PC-9 (cell line): ENCODE measurements around the gene RAD21L1. TPM values are rescaled to one million over a fixed set of nuclear protein-coding genes. Genes with fewer than 3 reads are reported as not detected.
A peak's percentile ranks its signal among the peaks of the same experiment; 100 is the strongest.
"Not testable (repeated sequence)": the region's sequence is repeated elsewhere in the genome, so short reads cannot be mapped to it uniquely, and the experiment has no call there.

Source experiments
- BruUV-seq: library from RNA; stranded (reverse); fragments of 400-500 nt; replicated peaks from 2 replicates; lab custom pipeline; 2021; lab: Mats Ljungman, UMichigan
- CTCF ChIA-PET: fragments of 300-600 bp; sonication (Branson Sonifier 250); formaldehyde crosslinking; loops from one replicate; lab custom pipeline; 2022; ENCODE audit warnings: antibody characterized with exemption; lab: Charles Lee
- POLR2A ChIA-PET: fragments of 300-600 bp; sonication (Branson Sonifier 250); formaldehyde crosslinking; loops from one replicate; lab custom pipeline; 2022; ENCODE audit warnings: antibody characterized with exemption; ENCODE audit not compliant: unreplicated experiment; lab: Charles Lee
- DNase-seq, 2 experiments: peaks; one replicate each; pipeline versions ENCODE4 v3.0.0 to v3.0.0-alpha.2; 2015 to 2022; ENCODE audit warnings: mixed read lengths in 1 of 2
- H2AFZ ChIP-seq: fragments of 200-600 bp; sonication (generic); 2 replicates; pipeline ENCODE4 v1.8.1; 2017; ENCODE audit warnings: antibody characterized with exemption
- H3F3A ChIP-seq: fragments of 200-600 bp; sonication (generic); 2 replicates; pipeline ENCODE4 v1.8.1; 2017; ENCODE audit warnings: antibody characterized with exemption, mild to moderate bottlenecking, low read depth; ENCODE audit not compliant: insufficient read depth
- H3K27ac ChIP-seq: fragments of 200-600 bp; sonication (generic); 2 replicates; pipeline ENCODE4 v1.6.1; 2016; ENCODE audit warnings: mixed run types
- H3K27me3 ChIP-seq: fragments of 200-600 bp; sonication (generic); 2 replicates; pipeline ENCODE4 v1.6.1; 2016; ENCODE audit warnings: low read depth, mixed run types; ENCODE audit not compliant: insufficient read depth
- H3K36me3 ChIP-seq: fragments of 200-600 bp; sonication (generic); 2 replicates; pipeline ENCODE4 v1.6.1; 2016; ENCODE audit warnings: low read depth, mixed run types
- H3K4me1 ChIP-seq: fragments of 200-600 bp; sonication (generic); replicated peaks from 2 replicates; pipeline ENCODE4 v1.6.1; 2016; ENCODE audit warnings: mixed run types; ENCODE audit not compliant: insufficient read depth
- H3K4me2 ChIP-seq: fragments of 200-600 bp; sonication (generic); 2 replicates; pipeline ENCODE4 v1.6.1; 2017; ENCODE audit warnings: mixed run types
- H3K4me3 ChIP-seq: fragments of 200-600 bp; sonication (generic); 2 replicates; pipeline ENCODE4 v1.6.1; 2016; ENCODE audit warnings: mixed run types
- H3K79me2 ChIP-seq: fragments of 200-600 bp; sonication (generic); 2 replicates; pipeline ENCODE4 v1.6.1; 2017; ENCODE audit warnings: low read depth, mixed run types
- H3K9me2 ChIP-seq: fragments of 200-600 bp; sonication (generic); 2 replicates; pipeline ENCODE4 v1.8.1; 2017; ENCODE audit warnings: mild to moderate bottlenecking; ENCODE audit not compliant: insufficient read depth
- H3K9me3 ChIP-seq: fragments of 200-600 bp; sonication (generic); 2 replicates; pipeline ENCODE4 v1.8.1; 2016; ENCODE audit warnings: low read depth; ENCODE audit not compliant: insufficient read depth
- H4K20me1 ChIP-seq: fragments of 200-600 bp; sonication (generic); 2 replicates; pipeline ENCODE4 v1.8.1; 2017; ENCODE audit not compliant: insufficient read depth
- EZH2 ChIP-seq: fragments of 200-600 bp; sonication (generic); IDR thresholded peaks from 2 replicates; pipeline ENCODE4 v1.8.0; 2017; ENCODE audit warnings: antibody characterized with exemption, low read depth
- intact Hi-C: fragments of 100-400 bp; cut with micrococcal nuclease; formaldehyde crosslinking; loops from one replicate; pipeline ENCODE4 v1.10.0; 2022; ENCODE audit not compliant: unreplicated experiment
- total RNA-seq: library from RNA; stranded (reverse); gene quantifications from 2 replicates; pipeline ENCODE4 v1.2.3, GENCODE V29; 2021
- TF ChIP-seq, protein P1 (sequence below): fragments of 200-600 bp; sonication (generic); conservative IDR thresholded peaks from 2 replicates; pipeline ENCODE4 v1.6.1; 2017; ENCODE audit warnings: mixed run types, antibody characterized with exemption, mild to moderate bottlenecking, moderate library complexity

RAD21L1 gene
- total RNA-seq, 1 experiment from 2014 or later: not detected

DNA sequence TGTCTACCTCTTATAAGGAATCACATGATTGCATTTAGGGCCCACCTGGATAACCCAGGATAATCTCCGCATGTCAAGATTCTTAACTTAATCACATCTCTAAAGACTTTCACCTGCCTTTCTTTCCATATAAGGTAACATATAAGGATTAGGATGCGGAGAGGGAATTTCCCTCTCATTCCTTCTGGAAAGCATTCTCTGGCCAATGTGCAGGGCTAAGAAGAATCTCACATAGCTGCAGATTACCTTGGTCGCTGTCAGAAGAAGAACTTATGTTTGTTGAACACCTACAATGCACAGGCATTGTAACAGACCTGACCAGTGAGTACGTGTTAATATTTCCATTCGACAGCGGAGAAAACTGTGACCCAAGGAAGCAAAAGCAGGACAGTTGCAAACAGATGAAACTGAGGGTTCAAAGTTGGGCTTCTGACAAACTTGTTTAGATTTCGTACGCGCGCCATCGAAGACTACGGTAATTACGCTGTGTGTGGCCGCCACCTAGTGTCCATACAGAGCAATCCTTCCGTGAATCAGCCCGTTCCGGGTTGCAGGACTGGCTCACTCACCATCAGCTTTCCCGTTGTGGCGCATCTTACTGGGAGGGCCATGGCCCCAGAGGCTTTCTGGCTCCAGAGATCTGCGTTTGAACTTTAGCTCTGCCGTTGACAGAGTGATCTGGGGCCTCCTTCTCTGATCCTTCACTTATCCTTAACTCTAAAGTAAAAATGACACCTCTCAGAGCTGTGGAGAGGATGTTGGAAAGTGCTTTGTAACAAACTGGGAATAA, 13.0 kb upstream of the RAD21L1 start:
- TF ChIP-seq, protein P1, sequence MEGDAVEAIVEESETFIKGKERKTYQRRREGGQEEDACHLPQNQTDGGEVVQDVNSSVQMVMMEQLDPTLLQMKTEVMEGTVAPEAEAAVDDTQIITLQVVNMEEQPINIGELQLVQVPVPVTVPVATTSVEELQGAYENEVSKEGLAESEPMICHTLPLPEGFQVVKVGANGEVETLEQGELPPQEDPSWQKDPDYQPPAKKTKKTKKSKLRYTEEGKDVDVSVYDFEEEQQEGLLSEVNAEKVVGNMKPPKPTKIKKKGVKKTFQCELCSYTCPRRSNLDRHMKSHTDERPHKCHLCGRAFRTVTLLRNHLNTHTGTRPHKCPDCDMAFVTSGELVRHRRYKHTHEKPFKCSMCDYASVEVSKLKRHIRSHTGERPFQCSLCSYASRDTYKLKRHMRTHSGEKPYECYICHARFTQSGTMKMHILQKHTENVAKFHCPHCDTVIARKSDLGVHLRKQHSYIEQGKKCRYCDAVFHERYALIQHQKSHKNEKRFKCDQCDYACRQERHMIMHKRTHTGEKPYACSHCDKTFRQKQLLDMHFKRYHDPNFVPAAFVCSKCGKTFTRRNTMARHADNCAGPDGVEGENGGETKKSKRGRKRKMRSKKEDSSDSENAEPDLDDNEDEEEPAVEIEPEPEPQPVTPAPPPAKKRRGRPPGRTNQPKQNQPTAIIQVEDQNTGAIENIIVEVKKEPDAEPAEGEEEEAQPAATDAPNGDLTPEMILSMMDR: peak; percentile 82
- no peak for TF ChIP-seq EZH2
- no peak overlapping the region for H3K27ac ChIP-seq
- DNase-seq: peak in 1 of 2 experiments; percentile 61
- no peaks in the 10 kb centered on the region for H3K79me2 ChIP-seq
- H3F3A ChIP-seq: no peaks in the 10 kb centered on the region
- POLR2A ChIA-PET: no interaction called here
- H3K4me1 ChIP-seq: no peaks in the 10 kb centered on the region
- intact Hi-C loops: loop anchor here (1.0 to 5.0 kb wide), 2 partner anchors 256 to 397 kb away; no protein-coding TSS in a partner anchor
- H4K20me1 ChIP-seq: no peaks in the 10 kb centered on the region
- no peaks in the 10 kb centered on the region for H3K9me3 ChIP-seq
- H2AFZ ChIP-seq: no peak overlapping the region
- H3K27me3 ChIP-seq: peaks cover 77% of the 10 kb centered on the region
- no peaks in the 10 kb centered on the region for H3K9me2 ChIP-seq
- H3K36me3 ChIP-seq: no peaks in the 10 kb centered on the region
- no peak overlapping the region for H3K4me3 ChIP-seq
- CTCF ChIA-PET: no interaction called here
- peak overlapping the region; percentile 17; the same call in 1 of the 2 replicates for H3K4me2 ChIP-seq
- BruUV-seq: no TSS peak

DNA sequence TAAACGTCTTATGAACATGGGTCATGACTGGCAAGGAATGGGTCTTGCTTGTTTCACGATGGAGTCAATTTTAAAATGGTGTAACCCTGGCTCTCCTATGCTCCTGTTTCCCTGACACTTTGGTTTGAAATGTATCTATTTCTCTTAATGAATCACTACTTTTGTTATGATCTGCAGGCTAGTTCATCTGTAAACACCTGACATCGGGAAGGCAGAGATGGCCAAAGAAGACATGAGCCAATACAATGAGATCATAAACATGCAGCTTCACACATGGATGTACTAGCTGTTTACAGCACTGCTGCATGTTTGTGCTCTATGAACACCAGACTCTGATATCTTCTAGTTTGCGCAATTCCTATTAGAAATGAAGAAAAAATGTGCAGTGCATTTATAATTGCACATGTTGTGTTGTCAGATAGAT, 11.0 kb upstream of the RAD21L1 start:
- H3K4me1 ChIP-seq: no peaks in the 10 kb centered on the region
- DNase-seq: no peak
- no peaks in the 10 kb centered on the region for H3K9me3 ChIP-seq
- H3K4me2 ChIP-seq: no peak overlapping the region
- ChIA-PET POLR2A (no interaction called here), CTCF (no interaction called here)
- H4K20me1 ChIP-seq: no peaks in the 10 kb centered on the region
- H3K27me3 ChIP-seq: peaks cover 68% of the 10 kb centered on the region
- no peak overlapping the region for H3K4me3 ChIP-seq
- intact Hi-C loops: loop anchor here (5.0 kb wide), 1 partner anchor 258 kb away; no protein-coding TSS in a partner anchor
- no peaks in the 10 kb centered on the region for H3F3A ChIP-seq
- no peaks in the 10 kb centered on the region for H3K36me3 ChIP-seq
- no peaks in the 10 kb centered on the region for H3K79me2 ChIP-seq
- H2AFZ ChIP-seq: no peak overlapping the region
- no peak overlapping the region for H3K27ac ChIP-seq
- H3K9me2 ChIP-seq: no peaks in the 10 kb centered on the region
- TF ChIP-seq, protein P1: no peak
- no peak for TF ChIP-seq EZH2
- no TSS peak for BruUV-seq

DNA sequence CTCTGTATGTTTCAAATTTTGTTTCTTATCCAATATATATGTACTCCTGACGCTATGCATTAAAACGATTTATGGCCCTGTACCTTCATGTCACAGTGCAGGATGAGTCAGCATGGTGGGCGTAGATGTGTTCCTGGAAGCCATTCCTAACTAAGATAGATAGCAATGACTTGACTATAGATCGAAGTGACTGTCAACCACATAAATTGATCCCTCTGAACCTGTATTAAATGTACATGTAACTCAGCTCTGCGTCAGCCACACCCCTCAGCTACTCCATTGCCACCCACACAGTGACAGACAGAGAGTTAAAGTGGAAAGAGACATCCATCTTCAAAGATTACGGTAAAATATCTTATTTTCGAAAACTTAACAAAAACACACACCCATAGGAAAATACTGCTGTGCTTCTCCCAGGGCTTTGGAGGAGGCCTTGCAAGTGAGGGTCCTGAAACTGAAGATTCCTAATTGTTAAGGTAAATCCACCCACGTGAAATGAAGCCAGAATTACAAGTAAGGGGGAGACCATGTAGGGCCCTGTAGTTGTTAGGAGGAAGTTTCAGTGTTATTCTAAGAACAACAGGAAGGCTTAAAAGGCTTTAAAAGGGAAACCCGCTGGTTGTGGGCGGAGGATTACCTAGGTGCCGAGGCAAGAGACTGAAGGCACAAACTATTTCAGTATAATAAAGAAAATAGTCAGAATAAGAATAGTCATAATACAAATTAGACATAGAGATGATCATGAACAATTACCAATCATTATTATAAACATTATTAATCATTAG, 10.3 kb upstream of the RAD21L1 start:
- intact Hi-C loops: no loop called here
- no TSS peak for BruUV-seq
- H3K9me3 ChIP-seq: no peaks in the 10 kb centered on the region
- H3K27ac ChIP-seq: no peak overlapping the region
- H3K27me3 ChIP-seq: peaks cover 65% of the 10 kb centered on the region
- no peak for DNase-seq
- ChIA-PET CTCF (no interaction called here), POLR2A (no interaction called here)
- H3K79me2 ChIP-seq: no peaks in the 10 kb centered on the region
- no peaks in the 10 kb centered on the region for H3F3A ChIP-seq
- no peaks in the 10 kb centered on the region for H3K4me1 ChIP-seq
- H4K20me1 ChIP-seq: no peaks in the 10 kb centered on the region
- H3K4me3 ChIP-seq: no peak overlapping the region
- no peak overlapping the region for H3K4me2 ChIP-seq
- H3K36me3 ChIP-seq: no peaks in the 10 kb centered on the region
- TF ChIP-seq EZH2: no peak
- TF ChIP-seq, protein P1: no peak
- H3K9me2 ChIP-seq: no peaks in the 10 kb centered on the region
- H2AFZ ChIP-seq: no peak overlapping the region

DNA sequence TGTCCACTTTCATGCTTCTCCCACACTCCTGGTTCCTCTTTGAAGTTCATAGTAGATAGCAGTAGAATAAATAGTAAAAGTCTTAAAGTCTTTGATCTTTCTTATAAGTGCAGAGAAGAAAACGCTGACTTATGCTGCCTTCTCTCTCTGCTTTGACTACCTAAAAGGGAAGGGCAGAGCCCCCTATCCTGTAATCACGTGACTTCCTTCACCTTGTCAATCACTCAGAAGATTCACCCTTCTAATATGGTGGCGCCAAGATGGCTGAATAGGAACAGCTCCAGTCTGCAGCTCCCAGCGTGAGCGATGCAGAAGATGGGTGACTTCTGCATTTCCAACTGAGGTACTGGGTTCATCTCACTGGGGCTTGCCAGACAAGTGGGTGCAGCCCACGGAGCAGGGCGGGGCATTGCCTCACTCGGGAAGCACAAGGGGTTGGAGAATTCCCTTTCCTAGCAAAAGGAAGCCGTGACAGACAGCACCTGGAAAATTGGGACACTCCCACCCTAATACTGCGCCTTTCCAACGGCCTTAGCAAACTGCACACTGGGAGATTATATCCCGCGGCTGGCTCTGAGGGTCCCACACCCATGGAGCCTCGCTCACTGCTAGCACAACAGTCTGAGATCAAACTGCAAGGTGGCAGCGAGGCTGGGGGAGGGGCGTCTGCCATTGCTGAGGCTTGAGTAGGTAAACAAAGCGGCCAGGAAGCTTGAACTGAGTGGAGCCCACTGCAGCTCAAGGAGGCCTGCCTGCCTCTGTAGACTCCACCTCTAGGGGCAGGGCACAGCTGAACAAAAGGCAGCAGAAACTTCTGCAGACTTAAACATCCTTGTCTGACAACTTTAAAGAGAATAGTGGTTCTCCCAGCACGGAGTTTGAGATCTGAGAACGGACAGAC, 9.1 kb upstream of the RAD21L1 start:
- DNase-seq, H2AFZ ChIP-seq, H3K36me3 ChIP-seq, H3K9me2 ChIP-seq, H3F3A ChIP-seq, H3K27ac ChIP-seq, H3K79me2 ChIP-seq, H3K4me2 ChIP-seq, H3K9me3 ChIP-seq, BruUV-seq, intact Hi-C loops, CTCF ChIA-PET, H4K20me1 ChIP-seq, POLR2A ChIA-PET, H3K4me1 ChIP-seq, H3K4me3 ChIP-seq: not testable (repeated sequence)
- peaks cover 59% of the 10 kb centered on the region for H3K27me3 ChIP-seq
